ENCODE measurements around the gene TMEM266.

DNA sequence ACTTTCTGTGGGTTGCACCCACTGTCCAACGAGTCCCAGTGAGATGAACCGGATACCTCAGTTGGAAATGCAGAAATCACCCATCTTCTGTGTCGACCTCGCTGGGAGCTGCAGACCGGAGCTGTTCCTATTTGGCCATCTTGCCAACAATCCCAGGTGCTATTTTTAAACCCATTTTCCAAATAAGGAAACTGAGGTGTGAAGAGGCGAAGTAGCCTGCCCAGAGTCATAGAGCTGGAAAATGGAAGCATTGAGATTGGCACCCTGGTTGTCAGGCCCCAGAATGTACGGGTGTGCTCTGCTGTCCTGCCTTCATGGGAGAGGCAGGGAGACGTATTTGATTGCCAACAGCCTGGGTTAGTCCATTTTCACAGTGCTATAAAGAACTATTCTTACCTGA is 39.6 kb downstream of the TMEM266 start:
- TF ChIP-seq, protein P1, sequence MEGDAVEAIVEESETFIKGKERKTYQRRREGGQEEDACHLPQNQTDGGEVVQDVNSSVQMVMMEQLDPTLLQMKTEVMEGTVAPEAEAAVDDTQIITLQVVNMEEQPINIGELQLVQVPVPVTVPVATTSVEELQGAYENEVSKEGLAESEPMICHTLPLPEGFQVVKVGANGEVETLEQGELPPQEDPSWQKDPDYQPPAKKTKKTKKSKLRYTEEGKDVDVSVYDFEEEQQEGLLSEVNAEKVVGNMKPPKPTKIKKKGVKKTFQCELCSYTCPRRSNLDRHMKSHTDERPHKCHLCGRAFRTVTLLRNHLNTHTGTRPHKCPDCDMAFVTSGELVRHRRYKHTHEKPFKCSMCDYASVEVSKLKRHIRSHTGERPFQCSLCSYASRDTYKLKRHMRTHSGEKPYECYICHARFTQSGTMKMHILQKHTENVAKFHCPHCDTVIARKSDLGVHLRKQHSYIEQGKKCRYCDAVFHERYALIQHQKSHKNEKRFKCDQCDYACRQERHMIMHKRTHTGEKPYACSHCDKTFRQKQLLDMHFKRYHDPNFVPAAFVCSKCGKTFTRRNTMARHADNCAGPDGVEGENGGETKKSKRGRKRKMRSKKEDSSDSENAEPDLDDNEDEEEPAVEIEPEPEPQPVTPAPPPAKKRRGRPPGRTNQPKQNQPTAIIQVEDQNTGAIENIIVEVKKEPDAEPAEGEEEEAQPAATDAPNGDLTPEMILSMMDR (conservative IDR thresholded peaks at IDR 0.05; ENCODE audit: low read depth, low read length), result no peak
- TF ChIP-seq EZH2 (IDR thresholded peaks at IDR 0.05; ENCODE audit: low read length, unreplicated experiment), result no peak
